HepG2 (cell line): ENCODE data around the gene EOLA2. TPM values are rescaled to one million over a fixed set of nuclear protein-coding genes. Genes with fewer than 3 reads are reported as not detected.

Experiments used
- ATF7 ChIP-seq, 2 experiments: fragments of 450-650 bp in 1 of 2; sonication (generic) in 1 of 2; formaldehyde crosslinking in 1 of 2; IDR thresholded peaks; 2 replicates each; pipeline versions ENCODE4 v1.4.0 to v1.6.1; 2016 to 2020; ENCODE audit warnings: antibody characterized with exemption in 1 of 2, mild to moderate bottlenecking in 1 of 2, missing genetic modification reagents in 1 of 2
- CREM ChIP-seq, 2 experiments: sonication (generic) in 1 of 2; formaldehyde crosslinking in 1 of 2; IDR thresholded peaks; 2 replicates each; pipeline versions ENCODE4 v1.4.0 to v1.6.1; 2016 to 2020; ENCODE audit warnings: antibody characterized with exemption in 1 of 2, mild to moderate bottlenecking in 1 of 2, missing genetic modification reagents in 1 of 2
- FOXO1 ChIP-seq: sonication (generic); formaldehyde crosslinking; IDR thresholded peaks from 2 replicates; pipeline ENCODE4 v1.4.0; 2020; ENCODE audit warnings: missing genetic modification reagents
- HNF4A ChIP-seq: sonication (generic); formaldehyde crosslinking; IDR thresholded peaks from 2 replicates; pipeline ENCODE4 v1.4.0; 2020; ENCODE audit warnings: missing genetic modification reagents
- ISL2 ChIP-seq: sonication (generic); formaldehyde crosslinking; IDR thresholded peaks from 2 replicates; pipeline ENCODE4 v1.5.0; 2020; ENCODE audit warnings: missing genetic modification reagents
- MATR3 ChIP-seq: sonication (generic); formaldehyde crosslinking; IDR thresholded peaks from 2 replicates; pipeline ENCODE4 v1.4.0; 2020; ENCODE audit warnings: missing genetic modification reagents
- MED1 ChIP-seq: sonication (generic); formaldehyde crosslinking; IDR thresholded peaks from 2 replicates; pipeline ENCODE4 v1.4.0; 2020; ENCODE audit warnings: missing genetic modification reagents
- MTERF4 ChIP-seq: sonication (generic); formaldehyde crosslinking; IDR thresholded peaks from 2 replicates; pipeline ENCODE4 v1.8.0; 2023; ENCODE audit warnings: mild to moderate bottlenecking, missing genetic modification reagents
- NFAT5 ChIP-seq: sonication (generic); formaldehyde crosslinking; IDR thresholded peaks from 2 replicates; pipeline ENCODE4 v1.4.0; 2020; ENCODE audit warnings: missing genetic modification reagents
- NFRKB ChIP-seq: fragments of 450-650 bp; IDR thresholded peaks from 2 replicates; pipeline ENCODE4 v1.6.1; 2017
- POLR2A ChIP-seq, 2 experiments: IDR thresholded peaks; 2 replicates each; pipeline ENCODE4 v1.6.1; 2011; ENCODE audit warnings: low read depth in 2 of 2, low read length in 2 of 2, mild to moderate bottlenecking in 1 of 2, moderate library complexity in 1 of 2; ENCODE audit not compliant: insufficient read depth in 1 of 2
- RBAK ChIP-seq: sonication (generic); formaldehyde crosslinking; IDR thresholded peaks from 2 replicates; pipeline ENCODE4 v1.5.1; 2020; ENCODE audit warnings: mild to moderate bottlenecking, missing genetic modification reagents
- SIX4 ChIP-seq: sonication (generic); formaldehyde crosslinking; IDR thresholded peaks from 2 replicates; pipeline ENCODE4 v1.4.0; 2020; ENCODE audit warnings: missing genetic modification reagents
- SP2 ChIP-seq: sonication (generic); formaldehyde crosslinking; IDR thresholded peaks from 2 replicates; pipeline ENCODE4 v1.5.1; 2020; ENCODE audit warnings: mild to moderate bottlenecking, missing genetic modification reagents
- TARDBP ChIP-seq: sonication (generic); formaldehyde crosslinking; IDR thresholded peaks from 2 replicates; pipeline ENCODE4 v1.8.0; 2022; ENCODE audit warnings: mild to moderate bottlenecking, missing genetic modification reagents
- TBX2 ChIP-seq: sonication (generic); formaldehyde crosslinking; IDR thresholded peaks from 2 replicates; pipeline ENCODE4 v1.5.0; 2020; ENCODE audit warnings: missing genetic modification reagents, mild to moderate bottlenecking, borderline replicate concordance
- XBP1 ChIP-seq: sonication (generic); formaldehyde crosslinking; IDR thresholded peaks from 2 replicates; pipeline ENCODE4 v1.5.0; 2020; ENCODE audit warnings: missing genetic modification reagents
- ZNF101 ChIP-seq: sonication (generic); formaldehyde crosslinking; IDR thresholded peaks from 2 replicates; pipeline ENCODE4 v1.4.0; 2020; ENCODE audit warnings: mild to moderate bottlenecking, low read depth, missing genetic modification reagents, borderline replicate concordance
- ZNF136 ChIP-seq: sonication (generic); formaldehyde crosslinking; IDR thresholded peaks from 2 replicates; pipeline ENCODE4 v1.8.1; 2022; ENCODE audit warnings: low read depth, mild to moderate bottlenecking, moderate library complexity, missing genetic modification reagents
- ZNF331 ChIP-seq: sonication (generic); formaldehyde crosslinking; IDR thresholded peaks from 2 replicates; pipeline ENCODE4 v1.4.0; 2020; ENCODE audit warnings: missing genetic modification reagents
- ZNF574 ChIP-seq: sonication (generic); formaldehyde crosslinking; IDR thresholded peaks from 2 replicates; pipeline ENCODE4 v1.4.0; 2020; ENCODE audit warnings: missing genetic modification reagents
- polyA plus RNA-seq, 8 experiments: library from polyadenylated mRNA; depleted of rRNA in 3 of 8; stranded (reverse) in 7 of 8; unstranded in 1 of 8; fragments of >200 nt; fragmentation: Illumina TruSeq in 4 of 8; extraction: Trizol in 4 of 8; gene quantifications; 2 replicates each; pipeline versions ENCODE4 v1.2.1 to v1.2.3, GENCODE V29; 2011 to 2016; ENCODE audit warnings: low read depth in 4 of 8, missing spikeins in 1 of 8, mixed read lengths in 1 of 8; ENCODE audit not compliant: insufficient read depth in 1 of 8
- total RNA-seq, 5 experiments: library from RNA; depleted of rRNA; stranded (reverse); fragments of >200 nt; fragmentation: Illumina TruSeq; extraction: Trizol; gene quantifications; 2 replicates each; pipeline ENCODE4 v1.2.3, GENCODE V29; 2016; ENCODE audit warnings: low read depth in 1 of 5
- TF ChIP-seq, protein P1 (sequence below): IDR thresholded peaks from 2 replicates; pipeline ENCODE4 v1.6.1; 2018; ENCODE audit warnings: missing genetic modification reagents

EOLA2 gene
- total and polyA plus RNA-seq, 2 of the 13 experiments (the other 11 are each of a cell fraction or from before 2014, with no cell fraction given) = 20.4 to 22.0 TPM

GRCh38 chrX:149938427-149938880 lies at the start of gene EOLA2 (continued):
- TF ChIP-seq NFAT5 (CRISPR knock-in tag) = no peak
- TF ChIP-seq, protein P1, sequence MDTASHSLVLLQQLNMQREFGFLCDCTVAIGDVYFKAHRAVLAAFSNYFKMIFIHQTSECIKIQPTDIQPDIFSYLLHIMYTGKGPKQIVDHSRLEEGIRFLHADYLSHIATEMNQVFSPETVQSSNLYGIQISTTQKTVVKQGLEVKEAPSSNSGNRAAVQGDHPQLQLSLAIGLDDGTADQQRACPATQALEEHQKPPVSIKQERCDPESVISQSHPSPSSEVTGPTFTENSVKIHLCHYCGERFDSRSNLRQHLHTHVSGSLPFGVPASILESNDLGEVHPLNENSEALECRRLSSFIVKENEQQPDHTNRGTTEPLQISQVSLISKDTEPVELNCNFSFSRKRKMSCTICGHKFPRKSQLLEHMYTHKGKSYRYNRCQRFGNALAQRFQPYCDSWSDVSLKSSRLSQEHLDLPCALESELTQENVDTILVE (CRISPR knock-in tag) = peak; percentile 95
- peak; percentile 77 for TF ChIP-seq ZNF574 (CRISPR knock-in tag)
- TF ChIP-seq XBP1 (CRISPR knock-in tag) = peak; percentile 44; the same call in 1 of the 2 replicates
- peak; percentile 66 for TF ChIP-seq SP2 (CRISPR knock-in tag)
- TF ChIP-seq TARDBP (CRISPR knock-in tag) = no peak; the same call in 1 of the 2 replicates
- TF ChIP-seq ZNF101 (CRISPR knock-in tag) = no peak
- peak; percentile 42; the same call in 1 of the 2 replicates for TF ChIP-seq TBX2 (CRISPR knock-in tag)
- 0 out of 2 replicates have a peak, but pooled peaks have one; percentile 11 for TF ChIP-seq FOXO1 (CRISPR knock-in tag)
- 0 out of 2 replicates have a peak, but pooled peaks have one; percentile 18 for TF ChIP-seq ATF7 (IDR thresholded peaks at IDR 0.05)
- TF ChIP-seq ATF7 (CRISPR knock-in tag; IDR thresholded peaks at IDR 0.05) = no peak; the same call in 1 of the 2 replicates
- TF ChIP-seq ISL2 (CRISPR knock-in tag) = no peak
- TF ChIP-seq MATR3 (CRISPR knock-in tag) = no peak
- TF ChIP-seq ZNF136 (CRISPR knock-in tag) = 0 out of 2 replicates have a peak, but pooled peaks have one; percentile 33
- no peak for TF ChIP-seq RBAK (CRISPR knock-in tag)
- TF ChIP-seq NFRKB = no peak
- TF ChIP-seq MTERF4 (CRISPR knock-in tag) = no peak
- TF ChIP-seq CREM (IDR thresholded peaks at IDR 0.05) = peak; percentile 93
- no peak for TF ChIP-seq CREM (CRISPR knock-in tag; IDR thresholded peaks at IDR 0.05)
- no peak for TF ChIP-seq HNF4A (CRISPR knock-in tag)
- peak in 1 of 2 experiments; percentile 71; a peak in 2 of 4 replicates for TF ChIP-seq POLR2A (IDR thresholded peaks at IDR 0.05; ENCODE audit: insufficient read depth in 1 of 2, low read depth in 2 of 2, low read length in 2 of 2)
- TF ChIP-seq MED1 (CRISPR knock-in tag) = peak; percentile 62; the same call in 1 of the 2 replicates
- TF ChIP-seq ZNF331 = 0 out of 2 replicates have a peak, but pooled peaks have one; percentile 13
- no peak for TF ChIP-seq SIX4 (CRISPR knock-in tag)
